K562 (cell line): ENCODE data around the gene ULBP2. TPM values are rescaled to one million over a fixed set of nuclear protein-coding genes. Genes with fewer than 3 reads are reported as not detected.

ENCODE experiments used
- ELF4 ChIP-seq: fragments of 450-650 bp; formaldehyde crosslinking; IDR thresholded peaks from 2 replicates; pipeline ENCODE4 v1.4.0; 2022; ENCODE audit warnings: missing genetic modification characterization
- GATAD2A ChIP-seq: fragments of 450-650 bp; IDR thresholded peaks from 2 replicates; pipeline ENCODE4 v1.6.1; 2017
- KAT7 ChIP-seq: sonication (generic); formaldehyde crosslinking; IDR thresholded peaks from 2 replicates; pipeline ENCODE4 v1.8.0; 2022; ENCODE audit warnings: missing genetic modification reagents, mild to moderate bottlenecking, borderline replicate concordance
- L3MBTL2 ChIP-seq: fragments of 450-650 bp; IDR thresholded peaks from 2 replicates; pipeline ENCODE4 v1.6.1; 2016; ENCODE audit warnings: mild to moderate bottlenecking, moderate library complexity
- LCOR ChIP-seq: sonication (generic); formaldehyde crosslinking; IDR thresholded peaks from 2 replicates; pipeline ENCODE4 v1.8.0; 2022; ENCODE audit warnings: mild to moderate bottlenecking, missing genetic modification reagents
- MAZ ChIP-seq, 2 experiments: fragments of 450-650 bp in 1 of 2; sonication (generic) in 1 of 2; formaldehyde crosslinking; IDR thresholded peaks in 1 of 2; conservative IDR thresholded peaks in 1 of 2; 2 replicates each; pipeline versions ENCODE4 v1.4.0 to v1.5.0; 2020; ENCODE audit warnings: mild to moderate bottlenecking in 1 of 2, missing genetic modification reagents in 1 of 2
- MCM2 ChIP-seq: fragments of 450-650 bp; IDR thresholded peaks from 2 replicates; pipeline ENCODE4 v1.6.1; 2017; ENCODE audit warnings: low read depth, mild to moderate bottlenecking
- MEIS2 ChIP-seq: fragments of 450-650 bp; IDR thresholded peaks from 2 replicates; pipeline ENCODE4 v1.6.1; 2014; ENCODE audit warnings: mild to moderate bottlenecking; ENCODE audit not compliant: partially characterized antibody
- NR3C1 ChIP-seq: sonication (generic); formaldehyde crosslinking; IDR thresholded peaks from 2 replicates; pipeline ENCODE4 v1.8.1; 2022; ENCODE audit warnings: missing genetic modification reagents
- NRF1 ChIP-seq, 2 experiments: fragments of 450-650 bp; IDR thresholded peaks in 1 of 2; conservative IDR thresholded peaks in 1 of 2; 2 replicates each; pipeline ENCODE4 v1.6.1; 2014; ENCODE audit warnings: mild to moderate bottlenecking in 2 of 2
- RB1 ChIP-seq: fragments of 450-650 bp; IDR thresholded peaks from 2 replicates; pipeline ENCODE4 v1.6.1; 2017; ENCODE audit warnings: low read depth, mild to moderate bottlenecking
- TEAD1 ChIP-seq, 2 experiments: fragments of 450-650 bp in 1 of 2; sonication (generic) in 1 of 2; formaldehyde crosslinking; IDR thresholded peaks; 2 replicates each; pipeline versions ENCODE4 v1.4.0 to v1.8.0; 2020 to 2022; ENCODE audit warnings: mild to moderate bottlenecking in 2 of 2, missing genetic modification reagents in 1 of 2
- polyA plus RNA-seq, 8 experiments: library from polyadenylated mRNA; depleted of rRNA in 4 of 8; stranded (reverse) in 5 of 8; unstranded in 3 of 8; fragments of >200 nt; fragmentation: Nextera tagmentation in 2 of 8; fragmentation: Illumina TruSeq in 1 of 8; extraction: Ambion mirVana in 2 of 8; extraction: Trizol in 1 of 8; gene quantifications; 2 replicates each; pipeline versions ENCODE4 v1.2.1 to v1.2.3, GENCODE V29; 2011 to 2014; ENCODE audit warnings: inconsistent platforms in 1 of 8, missing spikeins in 1 of 8
- total RNA-seq, 7 experiments: library from RNA; depleted of rRNA in 6 of 7; stranded (reverse); fragments of >200 nt in 6 of 7; fragmentation: Illumina TruSeq in 2 of 7; extraction: Trizol in 2 of 7; gene quantifications; 2 replicates each; pipeline versions ENCODE4 v1.2.1 to v1.2.3, GENCODE V29; 2011 to 2021; ENCODE audit warnings: low replicate concordance in 1 of 7
- TF ChIP-seq, protein P1 (sequence below): fragments of 200-800 bp; sonication (Bioruptor generic); IDR thresholded peaks from 2 replicates; pipeline ENCODE4 v1.6.1; 2016; ENCODE audit warnings: missing genetic modification characterization, missing compliant biosample characterization
- TF ChIP-seq, protein P2 (sequence below): fragments of 450-650 bp; IDR thresholded peaks from 2 replicates; pipeline ENCODE4 v1.6.1; 2018; ENCODE audit warnings: mild to moderate bottlenecking, low read depth; ENCODE audit not compliant: partially characterized antibody
- TF ChIP-seq, protein P3 (sequence below): fragments of 450-650 bp; IDR thresholded peaks from 2 replicates; pipeline ENCODE4 v1.6.1; 2017; ENCODE audit warnings: antibody characterized with exemption
- TF ChIP-seq, protein P4 (sequence below): sonication (generic); formaldehyde crosslinking; IDR thresholded peaks from 2 replicates; pipeline ENCODE4 v1.8.0; 2023; ENCODE audit warnings: mild to moderate bottlenecking, missing genetic modification reagents

The ULBP2 gene
- total and polyA plus RNA-seq, 9 of the 15 experiments (the other 6 are each of a cell fraction or from before 2014, with no cell fraction given): 0.50 to 5.3 (median 1.2) TPM

DNA sequence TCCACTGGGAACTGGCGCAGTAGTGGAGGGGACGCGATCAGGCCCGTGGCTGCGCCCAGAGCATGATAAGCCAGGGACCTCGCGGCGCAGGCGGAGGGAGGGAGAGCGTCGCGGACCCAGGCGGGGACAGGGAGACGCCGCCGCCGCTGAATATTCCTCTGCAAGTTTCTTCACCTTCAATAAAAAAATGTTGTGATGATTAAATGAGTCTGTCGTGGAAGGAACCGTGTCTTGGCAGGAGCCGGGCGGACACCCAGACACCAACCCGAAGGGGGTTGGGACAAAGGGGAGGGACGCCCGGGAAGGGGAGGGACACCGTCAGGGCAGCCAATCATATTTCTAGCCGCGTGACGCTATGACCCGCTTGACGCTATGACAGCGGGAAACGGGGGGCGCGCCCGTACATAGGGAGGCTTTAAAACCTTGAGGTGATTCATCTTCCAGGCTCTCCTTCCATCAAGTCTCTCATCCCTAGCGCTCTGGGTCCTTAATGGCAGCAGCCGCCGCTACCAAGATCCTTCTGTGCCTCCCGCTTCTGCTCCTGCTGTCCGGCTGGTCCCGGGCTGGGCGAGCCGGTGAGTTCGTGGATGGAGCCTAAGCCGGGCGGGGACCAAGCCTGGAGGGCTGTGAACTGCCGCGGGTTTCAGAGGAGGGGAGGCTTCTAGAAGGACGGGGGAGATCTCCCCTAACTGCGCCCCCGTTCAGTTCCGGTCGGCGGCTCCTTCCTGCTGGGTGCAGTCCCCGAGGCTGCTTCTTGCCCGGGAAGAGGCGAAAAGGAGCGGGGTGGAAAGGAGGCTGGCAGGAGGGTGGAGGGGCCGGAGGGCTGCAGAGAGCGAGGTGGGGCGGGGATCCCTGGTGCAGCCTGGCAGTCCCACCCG is at the start of gene ULBP2 (continued):
- TF ChIP-seq LCOR (CRISPR knock-in tag) (0 out of 2 replicates have a peak, but pooled peaks have one; percentile 23), MAZ (CRISPR knock-in tag; conservative IDR thresholded peaks at IDR 0.05 in 1 of 2, IDR thresholded peaks at IDR 0.05 in 1 of 2) (peak; percentile 38 to 53; a peak in 3 of 4 replicates), MEIS2 (peak; percentile 68), L3MBTL2 (peak; percentile 91), RB1 (no peak; the same call in 1 of the 2 replicates), ELF4 (CRISPR knock-in tag) (no peak), KAT7 (CRISPR knock-in tag) (no peak), NR3C1 (CRISPR knock-in tag) (no peak), GATAD2A (no peak), NRF1 (conservative IDR thresholded peaks at IDR 0.05 in 1 of 2, IDR thresholded peaks at IDR 0.05 in 1 of 2) (peak; percentile 73 to 74), MCM2 (no peak), TEAD1 (CRISPR knock-in tag; IDR thresholded peaks at IDR 0.05) (peak in 1 of 2 experiments; percentile 55; a peak in 1 of 4 replicates)
- TF ChIP-seq, protein P1, sequence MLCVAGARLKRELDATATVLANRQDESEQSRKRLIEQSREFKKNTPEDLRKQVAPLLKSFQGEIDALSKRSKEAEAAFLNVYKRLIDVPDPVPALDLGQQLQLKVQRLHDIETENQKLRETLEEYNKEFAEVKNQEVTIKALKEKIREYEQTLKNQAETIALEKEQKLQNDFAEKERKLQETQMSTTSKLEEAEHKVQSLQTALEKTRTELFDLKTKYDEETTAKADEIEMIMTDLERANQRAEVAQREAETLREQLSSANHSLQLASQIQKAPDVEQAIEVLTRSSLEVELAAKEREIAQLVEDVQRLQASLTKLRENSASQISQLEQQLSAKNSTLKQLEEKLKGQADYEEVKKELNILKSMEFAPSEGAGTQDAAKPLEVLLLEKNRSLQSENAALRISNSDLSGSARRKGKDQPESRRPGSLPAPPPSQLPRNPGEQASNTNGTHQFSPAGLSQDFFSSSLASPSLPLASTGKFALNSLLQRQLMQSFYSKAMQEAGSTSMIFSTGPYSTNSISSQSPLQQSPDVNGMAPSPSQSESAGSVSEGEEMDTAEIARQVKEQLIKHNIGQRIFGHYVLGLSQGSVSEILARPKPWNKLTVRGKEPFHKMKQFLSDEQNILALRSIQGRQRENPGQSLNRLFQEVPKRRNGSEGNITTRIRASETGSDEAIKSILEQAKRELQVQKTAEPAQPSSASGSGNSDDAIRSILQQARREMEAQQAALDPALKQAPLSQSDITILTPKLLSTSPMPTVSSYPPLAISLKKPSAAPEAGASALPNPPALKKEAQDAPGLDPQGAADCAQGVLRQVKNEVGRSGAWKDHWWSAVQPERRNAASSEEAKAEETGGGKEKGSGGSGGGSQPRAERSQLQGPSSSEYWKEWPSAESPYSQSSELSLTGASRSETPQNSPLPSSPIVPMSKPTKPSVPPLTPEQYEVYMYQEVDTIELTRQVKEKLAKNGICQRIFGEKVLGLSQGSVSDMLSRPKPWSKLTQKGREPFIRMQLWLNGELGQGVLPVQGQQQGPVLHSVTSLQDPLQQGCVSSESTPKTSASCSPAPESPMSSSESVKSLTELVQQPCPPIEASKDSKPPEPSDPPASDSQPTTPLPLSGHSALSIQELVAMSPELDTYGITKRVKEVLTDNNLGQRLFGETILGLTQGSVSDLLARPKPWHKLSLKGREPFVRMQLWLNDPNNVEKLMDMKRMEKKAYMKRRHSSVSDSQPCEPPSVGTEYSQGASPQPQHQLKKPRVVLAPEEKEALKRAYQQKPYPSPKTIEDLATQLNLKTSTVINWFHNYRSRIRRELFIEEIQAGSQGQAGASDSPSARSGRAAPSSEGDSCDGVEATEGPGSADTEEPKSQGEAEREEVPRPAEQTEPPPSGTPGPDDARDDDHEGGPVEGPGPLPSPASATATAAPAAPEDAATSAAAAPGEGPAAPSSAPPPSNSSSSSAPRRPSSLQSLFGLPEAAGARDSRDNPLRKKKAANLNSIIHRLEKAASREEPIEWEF (CRISPR knock-in tag): no peak
- TF ChIP-seq, protein P2, sequence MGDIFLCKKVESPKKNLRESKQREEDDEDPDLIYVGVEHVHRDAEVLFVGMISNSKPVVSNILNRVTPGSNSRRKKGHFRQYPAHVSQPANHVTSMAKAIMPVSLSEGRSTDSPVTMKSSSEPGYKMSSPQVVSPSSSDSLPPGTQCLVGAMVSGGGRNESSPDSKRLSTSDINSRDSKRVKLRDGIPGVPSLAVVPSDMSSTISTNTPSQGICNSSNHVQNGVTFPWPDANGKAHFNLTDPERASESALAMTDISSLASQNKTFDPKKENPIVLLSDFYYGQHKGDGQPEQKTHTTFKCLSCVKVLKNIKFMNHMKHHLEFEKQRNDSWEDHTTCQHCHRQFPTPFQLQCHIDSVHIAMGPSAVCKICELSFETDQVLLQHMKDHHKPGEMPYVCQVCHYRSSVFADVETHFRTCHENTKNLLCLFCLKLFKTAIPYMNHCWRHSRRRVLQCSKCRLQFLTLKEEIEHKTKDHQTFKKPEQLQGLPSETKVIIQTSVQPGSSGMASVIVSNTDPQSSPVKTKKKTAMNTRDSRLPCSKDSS: no peak
- TF ChIP-seq, protein P3, sequence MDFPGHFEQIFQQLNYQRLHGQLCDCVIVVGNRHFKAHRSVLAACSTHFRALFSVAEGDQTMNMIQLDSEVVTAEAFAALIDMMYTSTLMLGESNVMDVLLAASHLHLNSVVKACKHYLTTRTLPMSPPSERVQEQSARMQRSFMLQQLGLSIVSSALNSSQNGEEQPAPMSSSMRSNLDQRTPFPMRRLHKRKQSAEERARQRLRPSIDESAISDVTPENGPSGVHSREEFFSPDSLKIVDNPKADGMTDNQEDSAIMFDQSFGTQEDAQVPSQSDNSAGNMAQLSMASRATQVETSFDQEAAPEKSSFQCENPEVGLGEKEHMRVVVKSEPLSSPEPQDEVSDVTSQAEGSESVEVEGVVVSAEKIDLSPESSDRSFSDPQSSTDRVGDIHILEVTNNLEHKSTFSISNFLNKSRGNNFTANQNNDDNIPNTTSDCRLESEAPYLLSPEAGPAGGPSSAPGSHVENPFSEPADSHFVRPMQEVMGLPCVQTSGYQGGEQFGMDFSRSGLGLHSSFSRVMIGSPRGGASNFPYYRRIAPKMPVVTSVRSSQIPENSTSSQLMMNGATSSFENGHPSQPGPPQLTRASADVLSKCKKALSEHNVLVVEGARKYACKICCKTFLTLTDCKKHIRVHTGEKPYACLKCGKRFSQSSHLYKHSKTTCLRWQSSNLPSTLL: peak; percentile 99
- TF ChIP-seq, protein P4, sequence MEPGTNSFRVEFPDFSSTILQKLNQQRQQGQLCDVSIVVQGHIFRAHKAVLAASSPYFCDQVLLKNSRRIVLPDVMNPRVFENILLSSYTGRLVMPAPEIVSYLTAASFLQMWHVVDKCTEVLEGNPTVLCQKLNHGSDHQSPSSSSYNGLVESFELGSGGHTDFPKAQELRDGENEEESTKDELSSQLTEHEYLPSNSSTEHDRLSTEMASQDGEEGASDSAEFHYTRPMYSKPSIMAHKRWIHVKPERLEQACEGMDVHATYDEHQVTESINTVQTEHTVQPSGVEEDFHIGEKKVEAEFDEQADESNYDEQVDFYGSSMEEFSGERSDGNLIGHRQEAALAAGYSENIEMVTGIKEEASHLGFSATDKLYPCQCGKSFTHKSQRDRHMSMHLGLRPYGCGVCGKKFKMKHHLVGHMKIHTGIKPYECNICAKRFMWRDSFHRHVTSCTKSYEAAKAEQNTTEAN (CRISPR knock-in tag): no peak
